Adrenal gland (tissue), 12 donors: ENCODE data around the gene HSPA12A. TPM values are rescaled to one million over a fixed set of nuclear protein-coding genes. Genes with fewer than 3 reads are reported as not detected.

Experiments used
- DNase-seq, 7 donors: peaks; one replicate each; pipeline ENCODE4 v3.0.0-alpha.2; 2019 to 2020
- H3K27ac ChIP-seq, 5 donors: fragments of 200-600 bp; sonication (generic) in 4 of 5; 1 replicate in 3 of 5; 2 replicates in 2 of 5; pipeline versions ENCODE4 v1.5.1 to v1.8.0; 2016 to 2020; ENCODE audit warnings: mild to moderate bottlenecking in 1 of 5
- H3K27me3 ChIP-seq: fragments of 200-600 bp; 2 replicates; pipeline ENCODE4 v1.8.0; 2021
- H3K36me3 ChIP-seq, 2 donors: fragments of 200-600 bp; replicated peaks in 1 of 2; 1 replicate in 1 of 2; 2 replicates in 1 of 2; pipeline versions ENCODE4 v1.5.1 to v1.8.0; 2018 to 2022
- H3K4me1 ChIP-seq, 2 donors: fragments of 200-600 bp; replicated peaks in 1 of 2; 1 replicate in 1 of 2; 2 replicates in 1 of 2; pipeline versions ENCODE4 v1.5.1 to v1.8.0; 2018 to 2021
- H3K4me3 ChIP-seq, 4 donors: fragments of 200-600 bp; sonication (generic) in 3 of 4; one replicate each; pipeline ENCODE4 v1.5.1; 2016 to 2018
- H3K9me3 ChIP-seq, 3 donors: fragments of 200-600 bp; sonication (generic) in 1 of 3; replicated peaks in 1 of 3; 1 replicate in 2 of 3; 2 replicates in 1 of 3; pipeline versions ENCODE4 v1.5.1 to v1.8.0; 2016 to 2021
- CTCF ChIP-seq, 6 experiments: fragments of 450-650 bp in 4 of 6; fragments of 200-600 bp in 2 of 6; sonication (generic) in 1 of 6; IDR thresholded peaks; 1 replicate in 5 of 6; 2 replicates in 1 of 6; pipeline versions ENCODE4 v1.5.1 to v1.8.0; 2016 to 2021; ENCODE audit warnings: antibody characterized with exemption in 6 of 6, mild to moderate bottlenecking in 2 of 6, moderate library complexity in 1 of 6
- POLR2A ChIP-seq, 2 donors: fragments of 450-650 bp; IDR thresholded peaks; one replicate each; pipeline ENCODE4 v1.6.1; 2017; ENCODE audit warnings: antibody characterized with exemption in 2 of 2, mild to moderate bottlenecking in 2 of 2, moderate library complexity in 1 of 2
- WGBS, 4 donors: extraction: QIAGEN DNeasy Blood & Tissue Kit in 2 of 4; methylation state at CpG; one replicate each; pipeline versions ENCODE4 v1.1.5 to v1.1.7; 2013 to 2017; 5-methylcytosine and 5-hydroxymethylcytosine counted together
- intact Hi-C, 2 donors: fragments of 100-400 bp; cut with DNase I; formaldehyde crosslinking; loops; one replicate each; pipeline versions ENCODE4 v1.14.1 to v1.15.0; 2022 to 2023
- polyA plus RNA-seq, 3 donors: library from polyadenylated mRNA; stranded (reverse); fragments of 200-250 nt in 2 of 3; fragments of 350-450 nt in 1 of 3; fragmentation: Illumina TruSeq in 1 of 3; extraction: RNeasy Lipid Tissue Mini Kit (QIAGEN cat#74804) in 1 of 3; gene quantifications; one replicate each; pipeline ENCODE4 v1.2.3, GENCODE V29; 2013 to 2014
- total RNA-seq, 9 donors: library from RNA; depleted of rRNA in 4 of 9; stranded (reverse); fragments of >200 nt in 4 of 9; fragments of 120-200 nt in 1 of 9; fragmentation: NEBNext Ultra II Directional in 1 of 9; extraction: Animal tissue kit (Norgen Biotek cat#: 25700) in 1 of 9; gene quantifications; one replicate each; pipeline versions ENCODE4 v1.1.0 to v1.2.4, GENCODE V29; 2013 to 2023
- donor health status: healthy with polysubstance abuse.
- donor health status: Bipolar disorder and iron deficiency.
- donor health status: DM: yes; HTN: yes; CAD: no.
- donor health status: DM: no; HTN: no; CAD: no.
- donor health status: DM: no; HTN: no; CAD: no.
- donor health status: DM: yes; HTN: yes; CAD: no.

The HSPA12A gene
- total and polyA plus RNA-seq, 12 donors, result 20.1 to 61.3 (median 46.3) TPM

DNA sequence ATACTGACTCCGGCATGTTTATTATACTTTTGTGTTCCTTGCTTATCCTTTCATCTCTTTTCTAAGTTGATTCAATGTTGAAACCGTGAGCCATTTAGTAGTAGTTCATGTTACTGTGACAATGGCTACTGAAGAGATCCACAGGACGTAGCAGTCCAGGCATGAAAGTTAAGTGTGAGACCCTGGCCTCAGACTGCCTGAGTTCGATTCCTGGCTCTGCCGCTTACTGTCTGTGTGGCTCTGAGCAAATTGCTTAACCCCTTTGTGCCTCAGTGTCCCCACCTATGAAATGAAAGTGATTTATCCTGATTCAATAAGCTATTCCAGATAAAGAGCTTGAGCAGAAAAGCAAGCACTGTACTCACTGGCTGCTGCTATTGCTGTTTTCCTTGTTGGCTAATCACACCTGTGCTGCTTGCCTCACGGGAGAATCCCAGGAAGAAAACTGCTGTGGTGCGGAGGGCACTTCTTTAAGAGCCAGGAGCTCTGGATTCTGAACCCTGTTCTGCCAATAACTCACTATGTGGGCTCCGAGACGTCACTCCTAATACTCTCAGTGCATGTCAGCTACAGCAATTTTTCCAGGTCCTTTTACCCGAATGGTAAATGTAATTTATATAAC, 83.2 kb downstream of the HSPA12A start:
- intact Hi-C loops, result no loop called here
- H3K4me1 ChIP-seq, result no peaks in the 10 kb centered on the region
- TF ChIP-seq POLR2A (IDR thresholded peaks at IDR 0.05) (no peak), CTCF (IDR thresholded peaks at IDR 0.05) (no peak)
- WGBS, 4 donors, result 74 to 83% (median 83%) methylated on average over 10 of the region's 10 CpGs
- no peak for DNase-seq
- no peak overlapping the region for H3K4me3 ChIP-seq
- H3K9me3 ChIP-seq, result no peaks in the 10 kb centered on the region
- H3K27me3 ChIP-seq, result no peaks in the 10 kb centered on the region
- no peaks in the 10 kb centered on the region for H3K36me3 ChIP-seq
- H3K27ac ChIP-seq, result no peak overlapping the region

DNA sequence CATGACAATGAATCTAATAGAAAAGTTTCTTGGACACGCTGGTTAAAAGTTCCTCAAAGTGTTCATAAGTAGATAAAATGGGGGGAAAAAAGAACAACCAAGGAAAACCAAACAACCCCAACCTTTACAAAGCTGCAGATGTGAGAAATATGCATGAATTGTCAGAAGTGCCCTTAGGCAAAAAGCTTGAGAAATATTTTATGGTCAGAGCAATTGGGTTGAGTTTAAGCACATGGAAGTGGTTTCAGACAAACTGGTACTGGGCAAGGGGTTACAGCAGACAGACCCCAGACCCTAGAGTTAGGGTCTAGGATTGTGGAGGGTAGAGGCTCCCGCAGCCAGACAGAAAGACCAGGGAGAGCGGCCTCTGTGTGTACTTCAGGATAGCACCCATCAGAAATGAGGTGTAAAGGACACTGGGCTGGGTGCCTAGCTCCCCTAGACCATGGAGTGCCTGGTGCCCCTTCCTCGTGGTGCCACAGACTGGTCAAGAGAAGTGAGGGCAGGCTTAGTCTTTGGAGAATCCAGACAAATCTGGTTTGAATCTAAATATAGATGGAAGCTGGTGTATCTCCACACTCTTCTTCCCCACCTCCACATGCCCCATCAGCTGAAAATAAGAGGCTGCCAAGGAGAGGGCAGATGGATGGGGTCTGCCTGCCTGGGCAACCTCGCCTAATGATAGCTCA, 84.4 kb downstream of the HSPA12A start:
- Histone ChIP-seq H3K27me3 (no peaks in the 10 kb centered on the region), H3K4me3 (no peak overlapping the region), H3K27ac (no peak overlapping the region), H3K36me3 (no peaks in the 10 kb centered on the region), H3K4me1 (no peaks in the 10 kb centered on the region), H3K9me3 (no peaks in the 10 kb centered on the region)
- TF ChIP-seq CTCF (IDR thresholded peaks at IDR 0.05) (no peak), POLR2A (IDR thresholded peaks at IDR 0.05) (no peak)
- DNase-seq, result no peak
- intact Hi-C loops, result no loop called here
- WGBS, 4 donors, result 86 to 93% (median 90%) methylated on average over 5 of the region's 5 CpGs

- intact Hi-C loops, result no loop called here
- DNase-seq, result no peak
- Histone ChIP-seq H3K27ac (no peak overlapping the region), H3K36me3 (no peaks in the 10 kb centered on the region), H3K4me3 (no peak overlapping the region), H3K27me3 (no peaks in the 10 kb centered on the region), H3K9me3 (no peaks in the 10 kb centered on the region), H3K4me1 (no peaks in the 10 kb centered on the region)
- TF ChIP-seq CTCF (IDR thresholded peaks at IDR 0.05) (no peak), POLR2A (IDR thresholded peaks at IDR 0.05) (no peak)
- WGBS, 4 donors, result 80 to 88% (median 86%) methylated on average over 4 of the region's 4 CpGs
Measured at GRCh38 chr10:116656044-116656443, 86.3 kb downstream of the HSPA12A start.

DNA sequence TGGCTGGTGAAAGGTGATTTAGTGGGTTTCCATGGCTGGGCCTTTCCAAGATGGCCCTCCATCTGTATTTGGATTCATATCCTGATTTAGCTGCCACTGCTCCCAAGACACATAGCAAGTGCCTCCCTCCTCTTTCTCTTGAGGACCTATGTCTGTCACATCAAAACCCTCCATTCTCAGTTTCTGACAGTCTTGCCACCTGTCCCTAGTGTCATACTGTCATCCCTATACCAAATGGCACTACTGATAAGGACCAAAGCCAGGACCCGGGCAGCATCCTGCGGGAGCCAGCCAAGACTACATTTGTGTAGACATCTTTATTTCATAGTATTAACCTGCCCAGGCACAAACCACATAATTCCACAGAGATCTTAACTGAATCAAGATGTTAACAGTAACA, 86.8 kb downstream of the HSPA12A start:
- 87 to 96% (median 91%) methylated on average over 2 of the region's 2 CpGs for WGBS, 4 donors
- Histone ChIP-seq H3K9me3 (no peaks in the 10 kb centered on the region), H3K27ac (no peak overlapping the region), H3K36me3 (no peaks in the 10 kb centered on the region), H3K27me3 (no peaks in the 10 kb centered on the region), H3K4me1 (no peaks in the 10 kb centered on the region), H3K4me3 (no peak overlapping the region)
- no peak for DNase-seq
- TF ChIP-seq POLR2A (IDR thresholded peaks at IDR 0.05) (no peak), CTCF (IDR thresholded peaks at IDR 0.05) (no peak)
- intact Hi-C loops, result no loop called here
